Effector CD8-positive, alpha-beta T cell (primary cell): ENCODE results near the gene PXDN.

Experiments used
- DNase-seq: peaks from one replicate; lab custom pipeline; 2025; lab: John Stamatoyannopoulos, UW

The PXDN gene

DNA sequence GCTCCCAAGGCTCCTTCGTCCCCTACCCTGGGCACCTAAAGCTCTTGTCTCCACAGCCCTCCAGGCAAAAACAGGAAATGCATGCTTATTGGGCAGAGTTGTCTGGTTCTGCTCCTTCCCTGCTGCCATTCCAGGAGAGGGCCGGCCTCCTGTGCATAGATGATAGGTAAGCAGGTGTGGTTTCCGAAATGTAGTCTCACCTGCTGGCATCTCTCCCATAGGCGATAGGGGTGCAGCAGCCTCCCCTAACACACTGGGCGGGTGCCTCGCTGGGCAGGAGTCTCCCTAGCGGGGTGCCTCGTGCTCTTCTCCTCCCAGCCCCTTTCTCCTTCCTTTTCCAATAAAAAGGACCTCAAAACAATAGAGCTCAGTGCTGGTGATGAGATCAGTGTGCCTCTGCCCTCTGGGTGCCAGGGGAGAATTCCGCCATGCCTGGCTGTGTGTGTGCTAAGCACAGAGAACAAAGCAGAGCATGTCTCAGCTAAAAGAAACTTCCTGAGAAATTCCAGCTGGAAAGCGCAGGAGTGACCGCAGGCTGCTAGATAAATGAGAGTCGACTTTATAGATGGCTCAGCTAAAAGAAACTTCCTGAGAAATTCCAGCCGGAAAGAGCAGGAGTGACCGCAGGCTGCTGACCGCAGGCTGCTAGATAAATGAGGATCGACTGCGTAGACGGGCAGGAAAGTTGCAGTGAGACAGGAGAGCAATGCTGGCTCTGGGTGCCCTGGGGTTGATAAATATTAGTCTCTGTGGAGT, 11.3 kb upstream of the PXDN start:
- no peak for DNase-seq

DNA sequence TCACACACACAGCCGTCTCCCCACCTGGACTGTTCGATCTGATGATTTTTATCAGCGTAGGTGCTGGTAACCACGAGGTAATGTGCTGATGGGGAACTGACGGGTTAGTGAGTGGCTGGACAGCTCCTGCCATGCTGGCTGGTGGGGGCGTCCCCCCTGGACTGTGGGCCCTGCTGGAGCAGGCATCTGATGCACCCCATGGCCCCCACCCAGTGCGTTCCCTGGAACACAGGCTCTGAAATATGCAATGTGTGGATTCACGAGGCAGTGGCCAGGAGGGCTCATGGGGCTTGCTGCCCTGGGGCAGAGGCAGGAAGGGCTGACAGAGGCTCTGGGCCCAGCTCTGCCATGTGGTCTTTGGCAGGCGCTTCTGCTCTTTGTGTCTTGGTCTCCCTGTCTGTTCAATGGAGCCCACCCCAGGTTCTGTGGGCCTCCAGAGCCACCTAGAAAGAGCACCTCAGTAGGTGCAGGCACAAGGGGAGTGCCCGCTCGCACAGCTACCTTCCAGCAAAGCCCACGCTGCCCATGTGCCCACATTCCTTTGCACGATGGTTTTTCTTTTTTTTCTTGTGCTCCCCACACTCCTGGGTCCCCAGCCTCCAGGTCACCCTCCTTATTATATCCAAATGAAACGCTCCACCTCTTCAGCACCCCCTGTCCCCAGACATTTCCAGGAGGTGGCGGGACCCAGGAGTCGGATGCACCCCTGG, 10.3 kb upstream of the PXDN start:
- no peak for DNase-seq

DNA sequence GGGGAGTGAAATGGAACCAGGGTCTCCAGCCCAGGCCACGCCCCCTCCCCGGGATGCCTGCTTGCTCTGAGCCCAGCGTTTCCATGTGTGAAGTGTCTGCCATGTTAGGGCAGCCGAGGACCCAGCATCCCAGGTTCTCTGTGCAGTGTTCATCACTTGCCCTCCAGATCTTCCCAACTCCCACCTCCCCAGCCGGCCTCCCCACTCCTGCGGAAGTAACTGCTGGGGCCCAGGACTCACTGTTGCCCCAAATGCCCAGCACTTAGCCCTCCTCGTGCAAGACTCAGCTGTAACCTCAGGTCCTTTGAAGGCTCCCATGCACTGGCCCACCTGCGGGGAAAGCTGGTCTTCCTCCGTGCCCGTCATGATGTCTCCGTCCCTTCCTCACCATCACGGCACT, 9.7 kb upstream of the PXDN start:
- DNase-seq, result no peak

GRCh38 chr2:1752751-1753150, 8.4 kb upstream of the PXDN start:
- DNase-seq, result no peak

- DNase-seq, result no peak
Measured at GRCh38 chr2:1751767-1752725, 7.7 kb upstream of the PXDN start.

- DNase-seq, result no peak
Measured at GRCh38 chr2:1750933-1751766, 6.8 kb upstream of the PXDN start.

DNA sequence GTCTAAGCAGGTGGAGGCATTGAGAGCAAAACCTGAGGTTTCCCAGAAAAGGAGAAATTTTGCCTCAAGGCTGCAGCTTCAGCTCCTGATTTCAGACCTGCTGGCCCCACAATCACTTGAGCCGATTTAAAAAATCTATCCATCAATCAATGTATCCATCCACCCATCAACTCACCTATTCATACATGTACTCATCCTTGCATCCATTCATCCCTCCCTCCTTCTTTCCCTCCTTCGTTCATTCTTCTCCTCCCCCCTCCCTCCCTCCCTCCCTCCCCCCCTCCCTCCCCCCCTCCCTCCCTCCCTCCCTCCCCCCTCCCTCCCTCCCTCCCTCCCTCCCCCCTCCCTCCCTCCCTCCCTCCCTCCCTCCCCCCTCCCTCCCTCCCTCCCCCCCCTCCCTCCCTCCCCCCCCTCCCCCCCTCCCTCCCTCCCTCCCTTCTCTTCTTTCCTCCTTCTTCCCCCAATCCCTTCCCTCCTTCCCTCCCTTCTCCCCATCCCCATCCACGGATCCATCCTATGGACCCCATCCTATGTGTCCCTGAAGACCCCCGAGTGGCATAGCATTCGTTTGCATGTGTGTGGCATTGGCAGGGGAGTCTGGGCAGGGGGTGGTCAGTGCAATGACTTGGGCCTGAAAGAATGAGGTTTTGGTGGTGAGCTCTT, 6.1 kb upstream of the PXDN start:
- no peak for DNase-seq

- no peak for DNase-seq
Measured at GRCh38 chr2:1749489-1750119, 5.3 kb upstream of the PXDN start.

DNA sequence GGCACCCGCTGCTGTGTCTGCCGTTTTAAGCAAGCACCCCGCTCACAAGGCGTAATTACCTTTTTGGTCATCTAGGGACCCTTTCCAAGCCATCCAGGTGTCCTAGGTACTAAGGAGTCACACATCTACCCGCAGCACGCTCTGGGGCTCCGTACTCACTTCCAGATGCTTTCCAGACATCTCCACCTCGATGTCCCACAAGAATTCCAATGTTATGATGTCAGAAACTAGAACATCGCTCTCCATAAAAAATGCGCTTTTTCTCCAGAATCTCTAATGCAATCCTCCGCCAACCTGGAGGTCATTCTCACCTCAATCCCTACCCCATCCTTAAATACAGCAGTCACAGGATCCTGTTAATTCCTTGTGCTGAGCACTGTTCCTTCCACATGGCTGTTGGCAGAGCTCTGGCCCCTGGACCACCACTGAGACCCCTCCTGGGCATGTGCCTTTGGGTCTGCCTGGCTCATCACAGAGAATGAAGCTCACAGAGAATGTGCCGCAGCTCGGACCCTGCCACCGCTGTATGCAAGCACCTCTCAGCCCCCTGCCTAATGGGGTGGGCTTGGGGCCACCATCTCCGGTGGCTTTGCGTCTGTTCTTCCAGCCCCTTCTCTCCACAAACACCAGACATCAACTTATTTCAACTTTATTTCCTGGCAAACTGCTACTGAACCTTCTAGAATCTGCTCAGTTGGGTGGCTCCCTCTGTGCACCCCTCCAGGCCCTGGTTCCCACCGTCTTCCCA, 4.6 kb upstream of the PXDN start:
- DNase-seq, result no peak

DNA sequence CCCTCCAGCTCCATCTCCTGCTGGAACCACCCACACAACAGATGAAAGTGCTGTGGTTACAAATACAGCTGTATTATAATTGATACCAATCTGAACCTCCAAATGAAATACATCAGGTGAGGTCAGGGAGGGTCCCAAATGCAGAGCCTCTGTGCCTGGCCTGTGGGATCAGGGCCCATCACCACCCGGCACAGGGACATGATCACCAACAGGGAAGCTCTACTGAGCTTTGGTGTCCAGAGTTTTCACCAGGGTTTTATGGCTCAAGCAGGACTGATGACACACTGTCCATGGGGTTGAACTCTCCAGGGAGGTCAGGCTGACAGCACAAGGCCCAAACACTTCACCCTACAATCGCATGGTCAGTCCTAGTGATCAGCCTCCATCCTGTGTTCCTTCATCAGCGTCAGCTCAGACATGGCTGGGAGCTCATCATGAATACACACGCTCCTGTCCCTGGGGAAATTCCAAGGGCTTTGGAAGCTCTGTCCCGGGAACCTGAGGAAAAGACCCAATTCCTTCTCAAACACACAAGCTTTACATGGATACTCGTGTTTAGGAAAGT, 3.9 kb upstream of the PXDN start:
- DNase-seq, result no peak

- no peak for DNase-seq
Measured at GRCh38 chr2:1747065-1747941, 3.0 kb upstream of the PXDN start.

DNA sequence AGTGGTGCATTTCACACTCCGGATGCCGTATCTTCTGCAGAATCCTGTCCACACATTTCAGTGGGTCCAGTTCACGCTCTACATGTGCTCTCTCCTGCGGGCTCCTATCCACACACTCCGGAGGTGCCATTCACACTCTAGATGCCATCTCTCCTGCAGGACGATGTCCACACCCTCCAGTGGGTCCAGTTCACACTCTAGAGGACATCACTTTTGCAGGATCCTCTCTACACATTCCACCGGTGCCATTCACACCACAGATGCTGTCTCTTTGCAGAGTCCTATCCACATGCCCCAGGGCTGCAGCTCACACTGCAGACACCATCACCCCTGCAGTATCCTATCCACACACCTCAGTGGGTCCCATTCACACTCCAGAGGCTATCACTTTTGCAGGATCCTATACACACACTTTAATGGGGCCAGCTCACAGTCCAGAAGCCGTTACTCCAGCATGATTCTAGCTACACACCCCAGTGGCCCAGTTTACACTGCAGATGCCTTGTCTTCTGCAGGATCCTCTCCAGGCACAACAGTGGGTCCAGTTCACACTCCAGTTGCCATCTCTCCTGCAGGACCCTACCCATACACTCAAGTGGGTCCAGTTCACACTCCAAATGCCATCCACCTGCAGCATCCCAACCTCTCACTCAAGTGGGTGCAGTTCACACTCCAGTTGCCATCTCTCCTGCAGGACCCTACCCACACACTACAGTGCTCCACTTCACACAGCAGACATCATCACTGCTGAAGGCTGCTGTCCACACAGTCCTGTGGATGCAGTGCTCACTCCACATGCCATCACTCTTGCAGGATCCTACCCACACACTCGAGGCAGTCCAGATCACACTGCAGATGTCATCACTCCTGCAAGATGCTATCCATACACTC, 2.1 kb upstream of the PXDN start:
- DNase-seq, result no peak

GRCh38 chr2:1745171-1746023, 1.1 kb upstream of the PXDN start:
- no peak for DNase-seq

DNA sequence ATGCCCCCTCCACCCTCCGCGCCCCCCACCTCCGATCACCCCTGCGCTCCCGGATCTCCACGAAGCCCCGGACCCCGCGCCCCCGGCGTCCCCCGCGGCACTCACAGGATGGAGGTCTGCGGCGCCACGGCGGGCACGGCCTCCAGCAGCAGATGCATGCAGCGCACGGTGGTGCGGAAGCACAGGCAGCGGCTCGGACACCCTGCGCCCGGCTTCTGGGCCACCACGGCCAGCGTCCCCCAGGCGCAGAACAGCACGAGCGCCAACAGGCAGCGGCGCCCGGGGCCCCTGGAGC, 217 bp downstream of the PXDN start:
- DNase-seq, result no peak

DNA sequence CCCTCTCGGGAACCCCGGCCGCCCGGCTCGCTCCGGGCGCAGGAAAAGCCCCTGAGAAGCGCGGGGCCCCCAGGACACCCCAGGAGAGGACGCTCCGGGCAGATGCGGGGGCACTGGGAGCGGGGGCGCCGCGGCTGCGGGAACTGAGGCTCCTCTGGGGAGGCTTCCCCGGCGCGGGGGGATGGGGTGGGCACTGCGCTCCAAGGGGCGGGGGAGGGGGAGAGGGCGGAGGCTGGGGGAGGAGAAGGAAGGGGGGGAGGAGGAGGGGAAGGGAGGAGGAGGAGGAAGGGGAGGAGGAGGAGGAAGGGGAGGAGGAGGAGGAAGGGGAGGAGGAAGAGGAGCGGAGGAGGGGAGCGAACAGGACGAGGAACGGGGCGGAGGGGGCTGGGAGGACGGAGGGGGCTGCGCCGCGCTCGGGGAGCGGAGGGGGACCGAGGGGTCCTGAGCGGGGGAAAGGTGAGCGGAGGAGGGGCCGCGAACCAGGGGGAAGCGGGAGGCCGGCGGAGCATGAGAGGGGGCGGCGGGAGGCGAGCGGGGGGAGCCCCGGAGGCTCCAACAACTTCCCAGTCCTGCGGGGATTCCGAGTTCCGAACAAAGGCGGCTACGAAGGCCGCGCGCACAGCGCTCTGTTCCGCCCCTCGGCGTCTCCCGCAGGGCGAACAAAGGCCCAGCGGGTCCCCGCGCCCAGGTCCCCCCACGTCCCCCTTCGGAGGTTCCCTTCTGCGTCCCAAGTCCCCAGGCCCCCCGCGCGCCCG, 742 bp downstream of the PXDN start:
- no peak for DNase-seq
